Activated T-helper 1 cell treated with anti-CD3 and anti-CD28 coated beads, Interleukin-2, amount 50 U/mL, for 16 hours (primary cell): ENCODE data around the gene ARHGAP33.

Source experiments
- DNase-seq, 2 donors: peaks; one replicate each; pipeline ENCODE4 v3.0.0-alpha.2; 2020; ENCODE audit warnings: low read depth in 1 of 2, low spot score in 1 of 2

Gene ARHGAP33

GRCh38 chr19:35776102-35776788, 881 bp downstream of the ARHGAP33 start:
- no peak for DNase-seq

- no peak for DNase-seq
These were observed 1.9 kb downstream of the ARHGAP33 start for GRCh38 chr19:35777086-35777841.

GRCh38 chr19:35777961-35778360, 2.6 kb downstream of the ARHGAP33 start:
- no peak for DNase-seq

GRCh38 chr19:35779033-35779432, 3.7 kb downstream of the ARHGAP33 start:
- DNase-seq = no peak

GRCh38 chr19:35780058-35780457, 4.7 kb downstream of the ARHGAP33 start:
- no peak for DNase-seq

GRCh38 chr19:35780717-35781116, 5.4 kb downstream of the ARHGAP33 start:
- no peak for DNase-seq

GRCh38 chr19:35781650-35782049, 6.3 kb downstream of the ARHGAP33 start:
- DNase-seq = no peak

GRCh38 chr19:35782589-35782988, 7.2 kb downstream of the ARHGAP33 start:
- DNase-seq = no peak

- DNase-seq = no peak
These were observed 8.4 kb downstream of the ARHGAP33 start for GRCh38 chr19:35783469-35784434.

GRCh38 chr19:35784503-35785338, 9.4 kb downstream of the ARHGAP33 start:
- DNase-seq = no peak

- no peak for DNase-seq
These were observed 9.9 kb downstream of the ARHGAP33 start for GRCh38 chr19:35785339-35785627.

- DNase-seq = no peak
These were observed 11.2 kb downstream of the ARHGAP33 start for GRCh38 chr19:35786299-35787160.

GRCh38 chr19:35787227-35787799, 11.9 kb downstream of the ARHGAP33 start:
- DNase-seq = no peak

GRCh38 chr19:35788205-35788960, 13.0 kb downstream of the ARHGAP33 start:
- DNase-seq = no peak

GRCh38 chr19:35789195-35789977, 14.0 kb downstream of the ARHGAP33 start:
- no peak for DNase-seq

- DNase-seq = no peak
These were observed 14.9 kb downstream of the ARHGAP33 start for GRCh38 chr19:35789978-35790944.
